Suprapubic skin (tissue), 4 donors: ENCODE data around the gene BSND. TPM values are rescaled to one million over a fixed set of nuclear protein-coding genes. Genes with fewer than 3 reads are reported as not detected.
A peak's percentile ranks its signal among the peaks of the same experiment; 100 is the strongest.

Experiments
- DNase-seq, 2 donors: peaks; one replicate each; pipeline ENCODE4 v3.0.0-alpha.2; 2019; ENCODE audit warnings: low spot score in 2 of 2
- H3K27ac ChIP-seq: fragments of 200-600 bp; sonication (generic); one replicate; pipeline ENCODE4 v1.5.1; 2019
- H3K27me3 ChIP-seq: fragments of 200-600 bp; sonication (generic); one replicate; pipeline ENCODE4 v1.5.1; 2019
- H3K36me3 ChIP-seq: fragments of 200-600 bp; sonication (generic); one replicate; pipeline ENCODE4 v1.5.1; 2019
- H3K4me1 ChIP-seq: fragments of 200-600 bp; sonication (generic); one replicate; pipeline ENCODE4 v1.5.1; 2019
- H3K4me3 ChIP-seq: fragments of 200-600 bp; sonication (generic); one replicate; pipeline ENCODE4 v1.5.1; 2019; ENCODE audit warnings: mild to moderate bottlenecking
- H3K9me3 ChIP-seq: fragments of 200-600 bp; sonication (generic); one replicate; pipeline ENCODE4 v1.5.1; 2019
- EP300 ChIP-seq: sonication (generic); formaldehyde crosslinking; IDR thresholded peaks from one replicate; pipeline ENCODE4 v1.6.1; 2017; ENCODE audit warnings: antibody characterized with exemption
- POLR2A ChIP-seq, 2 donors: fragments of 450-650 bp; IDR thresholded peaks; one replicate each; pipeline ENCODE4 v1.6.1; 2017; ENCODE audit warnings: antibody characterized with exemption in 2 of 2, mild to moderate bottlenecking in 2 of 2, moderate library complexity in 2 of 2
- POLR2AphosphoS5 ChIP-seq, 3 donors: sonication (generic); formaldehyde crosslinking; IDR thresholded peaks; one replicate each; pipeline ENCODE4 v1.6.1; 2017; ENCODE audit warnings: antibody characterized with exemption in 3 of 3
- WGBS: methylation state at CpG from one replicate; pipeline ENCODE4 v1.1.5; 2018; 5-methylcytosine and 5-hydroxymethylcytosine counted together
- total RNA-seq, 4 donors: library from RNA; depleted of rRNA; stranded (reverse); fragments of >200 nt; gene quantifications; one replicate each; pipeline ENCODE4 v1.1.0, GENCODE V29; 2016
- TF ChIP-seq, protein P1 (sequence below), 2 donors: fragments of 200-600 bp in 1 of 2; fragments of 450-650 bp in 1 of 2; sonication (generic) in 1 of 2; IDR thresholded peaks; one replicate each; pipeline ENCODE4 v1.5.1; 2016 to 2019; ENCODE audit warnings: antibody characterized with exemption in 2 of 2, mild to moderate bottlenecking in 1 of 2, moderate library complexity in 1 of 2

BSND gene
- total RNA-seq, 4 donors from 2014 or later = not detected

GRCh38 chr1:55055951-55056631 lies 57.4 kb downstream of the BSND start:
- TF ChIP-seq POLR2AphosphoS5 (IDR thresholded peaks at IDR 0.05) = no peak
- TF ChIP-seq, protein P1, sequence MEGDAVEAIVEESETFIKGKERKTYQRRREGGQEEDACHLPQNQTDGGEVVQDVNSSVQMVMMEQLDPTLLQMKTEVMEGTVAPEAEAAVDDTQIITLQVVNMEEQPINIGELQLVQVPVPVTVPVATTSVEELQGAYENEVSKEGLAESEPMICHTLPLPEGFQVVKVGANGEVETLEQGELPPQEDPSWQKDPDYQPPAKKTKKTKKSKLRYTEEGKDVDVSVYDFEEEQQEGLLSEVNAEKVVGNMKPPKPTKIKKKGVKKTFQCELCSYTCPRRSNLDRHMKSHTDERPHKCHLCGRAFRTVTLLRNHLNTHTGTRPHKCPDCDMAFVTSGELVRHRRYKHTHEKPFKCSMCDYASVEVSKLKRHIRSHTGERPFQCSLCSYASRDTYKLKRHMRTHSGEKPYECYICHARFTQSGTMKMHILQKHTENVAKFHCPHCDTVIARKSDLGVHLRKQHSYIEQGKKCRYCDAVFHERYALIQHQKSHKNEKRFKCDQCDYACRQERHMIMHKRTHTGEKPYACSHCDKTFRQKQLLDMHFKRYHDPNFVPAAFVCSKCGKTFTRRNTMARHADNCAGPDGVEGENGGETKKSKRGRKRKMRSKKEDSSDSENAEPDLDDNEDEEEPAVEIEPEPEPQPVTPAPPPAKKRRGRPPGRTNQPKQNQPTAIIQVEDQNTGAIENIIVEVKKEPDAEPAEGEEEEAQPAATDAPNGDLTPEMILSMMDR (IDR thresholded peaks at IDR 0.05) = no peak
- no peak for TF ChIP-seq POLR2A (IDR thresholded peaks at IDR 0.05)
- TF ChIP-seq EP300 = no peak
- no peak overlapping the region for H3K4me3 ChIP-seq
- no peak overlapping the region for H3K27ac ChIP-seq
- peak; percentile 52 to 54 for DNase-seq
- H3K4me1 ChIP-seq = no peaks in the 10 kb centered on the region
- no peaks in the 10 kb centered on the region for H3K36me3 ChIP-seq
- no peaks in the 10 kb centered on the region for H3K27me3 ChIP-seq
- no peaks in the 10 kb centered on the region for H3K9me3 ChIP-seq
- 93% methylated on average over 13 of the region's 42 CpGs for WGBS

DNA sequence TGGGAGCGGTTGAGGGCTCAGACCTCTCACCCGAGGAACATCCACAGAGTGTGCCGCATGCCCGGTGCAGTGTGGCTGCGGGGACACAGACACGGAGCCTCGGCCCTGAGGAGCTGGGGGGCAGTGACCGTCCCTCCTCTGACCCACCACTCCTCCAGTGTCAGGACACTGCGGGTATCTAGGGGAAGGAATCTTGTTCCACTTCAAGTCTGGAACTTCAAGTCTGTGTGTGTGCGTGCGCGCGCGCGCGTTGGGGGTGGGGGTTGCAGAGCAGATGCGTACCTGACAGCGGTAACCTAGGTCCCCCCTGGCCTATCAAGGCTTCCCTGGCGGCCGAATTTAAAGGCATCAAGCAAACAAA lies 57.9 kb downstream of the BSND start:
- peak; percentile 41 to 48 for DNase-seq
- no peak for TF ChIP-seq POLR2A (IDR thresholded peaks at IDR 0.05)
- TF ChIP-seq, protein P1 (IDR thresholded peaks at IDR 0.05) = no peak
- no peak for TF ChIP-seq EP300
- no peak for TF ChIP-seq POLR2AphosphoS5 (IDR thresholded peaks at IDR 0.05)
- Histone ChIP-seq H3K4me3 (no peak overlapping the region), H3K36me3 (no peaks in the 10 kb centered on the region), H3K27ac (no peak overlapping the region), H3K4me1 (no peaks in the 10 kb centered on the region), H3K9me3 (no peaks in the 10 kb centered on the region), H3K27me3 (no peaks in the 10 kb centered on the region)
- 98% methylated on average over 7 of the region's 20 CpGs for WGBS

DNA sequence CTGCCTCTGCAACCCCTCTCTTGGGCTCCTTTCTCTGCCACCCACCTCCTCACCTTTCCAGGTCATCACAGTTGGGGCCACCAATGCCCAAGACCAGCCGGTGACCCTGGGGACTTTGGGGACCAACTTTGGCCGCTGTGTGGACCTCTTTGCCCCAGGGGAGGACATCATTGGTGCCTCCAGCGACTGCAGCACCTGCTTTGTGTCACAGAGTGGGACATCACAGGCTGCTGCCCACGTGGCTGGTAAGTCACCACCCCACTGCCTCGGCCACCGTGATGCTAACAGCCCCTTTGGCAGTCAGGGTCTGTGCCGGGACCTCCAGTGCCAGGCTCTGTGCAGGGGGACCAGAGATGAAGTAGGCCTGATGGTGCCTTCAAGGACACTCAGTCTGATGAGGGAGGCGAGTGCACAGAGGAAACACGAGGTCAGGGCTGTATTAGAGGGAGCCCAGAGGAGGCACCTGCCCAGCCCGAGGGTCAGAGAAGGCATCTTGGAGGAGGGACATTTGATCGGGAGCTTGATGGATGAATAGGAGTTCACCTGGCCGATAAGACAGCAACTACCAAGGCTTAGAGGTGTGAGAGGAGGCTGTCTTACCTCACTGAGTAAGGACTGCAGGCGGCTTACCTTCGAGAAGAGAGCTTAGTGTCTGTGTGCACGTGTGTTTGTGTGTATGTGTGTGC lies 58.7 kb downstream of the BSND start:
- 93% methylated on average over 12 of the region's 15 CpGs for WGBS
- H3K9me3 ChIP-seq = no peaks in the 10 kb centered on the region
- no peaks in the 10 kb centered on the region for H3K27me3 ChIP-seq
- no peak overlapping the region for H3K27ac ChIP-seq
- TF ChIP-seq EP300 = no peak
- no peak for TF ChIP-seq POLR2AphosphoS5 (IDR thresholded peaks at IDR 0.05)
- no peaks in the 10 kb centered on the region for H3K36me3 ChIP-seq
- no peak overlapping the region for H3K4me3 ChIP-seq
- DNase-seq = peak; percentile 45 to 50
- H3K4me1 ChIP-seq = no peaks in the 10 kb centered on the region

- Histone ChIP-seq H3K4me1 (no peaks in the 10 kb centered on the region), H3K9me3 (no peaks in the 10 kb centered on the region), H3K27ac (no peak overlapping the region), H3K4me3 (no peak overlapping the region), H3K27me3 (no peaks in the 10 kb centered on the region), H3K36me3 (no peaks in the 10 kb centered on the region)
- 81% methylated on average over 4 of the region's 6 CpGs for WGBS
- peak; percentile 54 to 65 for DNase-seq
- TF ChIP-seq, protein P1 (IDR thresholded peaks at IDR 0.05) = no peak
- TF ChIP-seq POLR2AphosphoS5 (IDR thresholded peaks at IDR 0.05) (no peak), POLR2A (IDR thresholded peaks at IDR 0.05) (no peak), EP300 (no peak)
Observed at GRCh38 chr1:55057956-55058298, 59.2 kb downstream of the BSND start.

GRCh38 chr1:55059302-55060132 lies 60.8 kb downstream of the BSND start:
- Histone ChIP-seq H3K4me3 (no peak overlapping the region), H3K27me3 (no peaks in the 10 kb centered on the region), H3K9me3 (no peaks in the 10 kb centered on the region), H3K4me1 (peaks cover 8% of the 10 kb centered on the region), H3K36me3 (no peaks in the 10 kb centered on the region), H3K27ac (no peak overlapping the region)
- no peak for DNase-seq
- WGBS = 82% methylated on average over 11 of the region's 14 CpGs
- TF ChIP-seq EP300 = no peak
- no peak for TF ChIP-seq POLR2A (IDR thresholded peaks at IDR 0.05)
- TF ChIP-seq, protein P1 (IDR thresholded peaks at IDR 0.05) = no peak
- no peak for TF ChIP-seq POLR2AphosphoS5 (IDR thresholded peaks at IDR 0.05)
